Neural progenitor cell (in vitro differentiated cells): Measurements from ENCODE around the gene MYCBP.

ENCODE experiments used
- CTCF ChIP-seq: fragments of 200-600 bp; sonication (generic); IDR thresholded peaks from 2 replicates; pipeline ENCODE4 v1.5.1; 2017; ENCODE audit warnings: antibody characterized with exemption, mild to moderate bottlenecking
- EZH2 ChIP-seq: fragments of 200-600 bp; sonication (generic); IDR thresholded peaks from 2 replicates; pipeline ENCODE4 v1.6.1; 2017; ENCODE audit warnings: antibody characterized with exemption, mild to moderate bottlenecking, moderate library complexity

GRCh38 chr1:38839363-38839762 is 33.8 kb downstream of the MYCBP start:
- no peak for TF ChIP-seq CTCF
- no peak for TF ChIP-seq EZH2
